CD4-positive, alpha-beta T cell (primary cell): Measurements from ENCODE around the gene SDK1. TPM values are rescaled to one million over a fixed set of nuclear protein-coding genes. Genes with fewer than 3 reads are reported as not detected.

Experiments used
- ATAC-seq: fragments of 200-7000 bp; cut with Tn5 transposase; one replicate; pipeline ENCODE4 v1.10.0; 2022; ENCODE audit warnings: mild to moderate bottlenecking; ENCODE audit not compliant: poor library complexity
- CTCF ChIA-PET: fragments of 350-600 bp; sonication (Branson Sonifier 250); formaldehyde crosslinking; loops from one replicate; lab custom pipeline; 2021; ENCODE audit warnings: antibody characterized with exemption, inconsistent platforms; lab: Charles Lee
- POLR2A ChIA-PET: fragments of 350-600 bp; sonication (Branson Sonifier 250); formaldehyde crosslinking; loops from one replicate; lab custom pipeline; 2021; ENCODE audit warnings: antibody characterized with exemption, inconsistent platforms; lab: Charles Lee
- DNase-seq, 14 experiments: peaks; one replicate each; pipeline ENCODE4 v3.0.0-alpha.2; 2013 to 2020; ENCODE audit warnings: mixed read lengths in 2 of 14
- H3K27ac ChIP-seq, 2 donors: one replicate each; pipeline versions ENCODE4 v1.5.1 to v1.7.0; 2013; ENCODE audit warnings: low read length in 2 of 2, low read depth in 1 of 2, mild to moderate bottlenecking in 1 of 2
- H3K27me3 ChIP-seq, 2 experiments: 1 replicate in 1 of 2; 2 replicates in 1 of 2; pipeline versions ENCODE4 v1.6.1 to v1.7.0; 2013; ENCODE audit warnings: low read length in 2 of 2, control low read depth in 1 of 2, mild to moderate bottlenecking in 1 of 2, moderate library complexity in 1 of 2; ENCODE audit not compliant: insufficient read depth in 2 of 2, control insufficient read depth in 1 of 2
- H3K36me3 ChIP-seq: one replicate; pipeline ENCODE4 v1.6.1; 2013; ENCODE audit warnings: low read length, control low read depth; ENCODE audit not compliant: insufficient read depth
- H3K4me1 ChIP-seq: one replicate; pipeline ENCODE4 v1.6.1; 2013; ENCODE audit warnings: low read length, control low read depth; ENCODE audit not compliant: insufficient read depth
- H3K4me3 ChIP-seq: one replicate; pipeline ENCODE4 v1.5.1; 2013; ENCODE audit warnings: mild to moderate bottlenecking, low read length, moderate library complexity
- H3K9me3 ChIP-seq, 2 experiments: 1 replicate in 1 of 2; 2 replicates in 1 of 2; pipeline versions ENCODE4 v1.6.1 to v1.7.0; 2013; ENCODE audit warnings: low read length in 2 of 2, mild to moderate bottlenecking in 2 of 2, control low read depth in 1 of 2, moderate library complexity in 1 of 2; ENCODE audit not compliant: control insufficient read depth in 1 of 2, insufficient read depth in 1 of 2
- H3K27ac Mint-ChIP-seq: one replicate; pipeline ENCODE4 v1.8.0; 2020; ENCODE audit warnings: mixed read lengths
- H3K27me3 Mint-ChIP-seq: one replicate; pipeline ENCODE4 v1.8.0; 2021; ENCODE audit warnings: mixed read lengths
- H3K36me3 Mint-ChIP-seq: one replicate; pipeline ENCODE4 v1.8.0; 2021; ENCODE audit warnings: low read depth, mixed read lengths
- H3K4me1 Mint-ChIP-seq: one replicate; pipeline ENCODE4 v1.8.0; 2021; ENCODE audit warnings: low read depth, mixed read lengths
- H3K4me3 Mint-ChIP-seq: one replicate; pipeline ENCODE4 v1.8.0; 2020; ENCODE audit warnings: mild to moderate bottlenecking, mixed read lengths
- H3K9me3 Mint-ChIP-seq: one replicate; pipeline ENCODE4 v1.8.0; 2020; ENCODE audit warnings: mixed read lengths
- intact Hi-C, 2 experiments: fragments of 100-400 bp; cut with DNase I in 1 of 2; cut with micrococcal nuclease in 1 of 2; formaldehyde crosslinking; loops; one replicate each; pipeline versions ENCODE4 v1.15.1 to v1.9.0; 2023 to 2025; cut with DNase I, micrococcal nuclease
- total RNA-seq, 174 experiments: library from RNA in 2 of 174; stranded (reverse) in 2 of 174; gene quantifications; one replicate each; pipeline ENCODE4 v1.2.3 and lab custom pipeline; 2021 to 2026
- TF ChIP-seq, protein P1 (sequence below): fragments of 200-600 bp; IDR thresholded peaks from one replicate; pipeline ENCODE4 v1.8.0; 2022; ENCODE audit warnings: antibody characterized with exemption, mild to moderate bottlenecking

SDK1 gene
- total RNA-seq, 2 experiments from 2014 or later = 1.1 to 1.3 TPM

DNA sequence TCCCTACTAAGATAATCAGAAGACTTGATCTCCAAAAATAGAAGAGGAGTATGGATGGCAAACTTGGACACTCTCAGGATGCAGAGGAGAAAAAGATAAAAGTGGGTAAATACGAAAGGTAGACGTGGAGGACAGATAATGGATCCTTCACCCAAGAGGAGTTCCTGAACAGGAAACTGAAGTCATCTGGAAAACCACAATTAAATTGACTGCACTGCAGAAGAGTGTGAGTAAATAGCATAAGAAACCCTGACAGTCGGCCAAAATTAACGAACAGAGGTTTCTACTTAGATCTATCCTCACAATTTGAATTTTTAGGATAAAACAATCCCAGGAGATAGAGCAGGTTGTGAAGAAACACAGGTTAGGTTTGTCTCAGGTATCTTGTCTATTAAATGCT is 70.5 kb downstream of the SDK1 start:
- Mint-ChIP-seq H3K4me1 (peaks cover 16% of the 10 kb centered on the region), H3K27ac (no peak overlapping the region), H3K9me3 (no peaks in the 10 kb centered on the region), H3K27me3 (no peaks in the 10 kb centered on the region), H3K36me3 (no peaks in the 10 kb centered on the region), H3K4me3 (no peak overlapping the region)
- Histone ChIP-seq H3K36me3 (no peaks in the 10 kb centered on the region), H3K4me3 (no peak overlapping the region), H3K9me3 (no peaks in the 10 kb centered on the region), H3K27me3 (no peaks in the 10 kb centered on the region), H3K27ac (no peak overlapping the region), H3K4me1 (no peaks in the 10 kb centered on the region)
- DNase-seq (no peak), ATAC-seq (no peak)
- CTCF ChIA-PET = no interaction called here
- POLR2A ChIA-PET = no interaction called here
- intact Hi-C loops = no loop called here
- TF ChIP-seq, protein P1, sequence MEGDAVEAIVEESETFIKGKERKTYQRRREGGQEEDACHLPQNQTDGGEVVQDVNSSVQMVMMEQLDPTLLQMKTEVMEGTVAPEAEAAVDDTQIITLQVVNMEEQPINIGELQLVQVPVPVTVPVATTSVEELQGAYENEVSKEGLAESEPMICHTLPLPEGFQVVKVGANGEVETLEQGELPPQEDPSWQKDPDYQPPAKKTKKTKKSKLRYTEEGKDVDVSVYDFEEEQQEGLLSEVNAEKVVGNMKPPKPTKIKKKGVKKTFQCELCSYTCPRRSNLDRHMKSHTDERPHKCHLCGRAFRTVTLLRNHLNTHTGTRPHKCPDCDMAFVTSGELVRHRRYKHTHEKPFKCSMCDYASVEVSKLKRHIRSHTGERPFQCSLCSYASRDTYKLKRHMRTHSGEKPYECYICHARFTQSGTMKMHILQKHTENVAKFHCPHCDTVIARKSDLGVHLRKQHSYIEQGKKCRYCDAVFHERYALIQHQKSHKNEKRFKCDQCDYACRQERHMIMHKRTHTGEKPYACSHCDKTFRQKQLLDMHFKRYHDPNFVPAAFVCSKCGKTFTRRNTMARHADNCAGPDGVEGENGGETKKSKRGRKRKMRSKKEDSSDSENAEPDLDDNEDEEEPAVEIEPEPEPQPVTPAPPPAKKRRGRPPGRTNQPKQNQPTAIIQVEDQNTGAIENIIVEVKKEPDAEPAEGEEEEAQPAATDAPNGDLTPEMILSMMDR = no peak

DNA sequence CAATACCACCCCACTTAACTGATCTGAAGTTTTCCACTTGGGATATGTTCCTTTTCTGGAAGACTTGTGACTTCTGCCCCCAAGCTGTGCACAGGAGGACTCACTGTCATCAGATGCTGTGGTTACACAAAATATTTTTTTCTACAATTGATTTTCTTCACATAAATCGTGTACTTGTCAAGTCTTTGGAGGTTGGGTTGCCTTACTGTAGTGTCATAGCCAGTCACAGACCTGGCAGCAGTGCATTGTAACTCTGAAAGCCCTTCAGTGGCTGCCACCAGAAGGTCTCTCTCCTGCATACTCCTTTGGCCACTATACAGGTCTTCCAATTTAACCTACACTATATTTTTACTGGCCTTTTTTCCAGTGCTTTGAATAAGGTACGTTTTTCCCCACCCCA is 73.2 kb downstream of the SDK1 start:
- ChIA-PET CTCF (no interaction called here), POLR2A (no interaction called here)
- H3K4me3 Mint-ChIP-seq = no peak overlapping the region
- H3K36me3 ChIP-seq = no peaks in the 10 kb centered on the region
- TF ChIP-seq, protein P1 = no peak
- ATAC-seq (no peak), DNase-seq (no peak)
- no peak overlapping the region for H3K4me3 ChIP-seq
- H3K27ac ChIP-seq = no peak overlapping the region
- no peaks in the 10 kb centered on the region for H3K36me3 Mint-ChIP-seq
- H3K9me3 ChIP-seq = no peaks in the 10 kb centered on the region
- H3K27ac Mint-ChIP-seq = no peak overlapping the region
- intact Hi-C loops = no loop called here
- H3K4me1 ChIP-seq = no peaks in the 10 kb centered on the region
- H3K27me3 Mint-ChIP-seq = no peaks in the 10 kb centered on the region
- no peaks in the 10 kb centered on the region for H3K9me3 Mint-ChIP-seq
- peaks cover 0 to 5% of the 10 kb centered on the region in 2 experiments for H3K27me3 ChIP-seq
- peaks cover 16% of the 10 kb centered on the region for H3K4me1 Mint-ChIP-seq

DNA sequence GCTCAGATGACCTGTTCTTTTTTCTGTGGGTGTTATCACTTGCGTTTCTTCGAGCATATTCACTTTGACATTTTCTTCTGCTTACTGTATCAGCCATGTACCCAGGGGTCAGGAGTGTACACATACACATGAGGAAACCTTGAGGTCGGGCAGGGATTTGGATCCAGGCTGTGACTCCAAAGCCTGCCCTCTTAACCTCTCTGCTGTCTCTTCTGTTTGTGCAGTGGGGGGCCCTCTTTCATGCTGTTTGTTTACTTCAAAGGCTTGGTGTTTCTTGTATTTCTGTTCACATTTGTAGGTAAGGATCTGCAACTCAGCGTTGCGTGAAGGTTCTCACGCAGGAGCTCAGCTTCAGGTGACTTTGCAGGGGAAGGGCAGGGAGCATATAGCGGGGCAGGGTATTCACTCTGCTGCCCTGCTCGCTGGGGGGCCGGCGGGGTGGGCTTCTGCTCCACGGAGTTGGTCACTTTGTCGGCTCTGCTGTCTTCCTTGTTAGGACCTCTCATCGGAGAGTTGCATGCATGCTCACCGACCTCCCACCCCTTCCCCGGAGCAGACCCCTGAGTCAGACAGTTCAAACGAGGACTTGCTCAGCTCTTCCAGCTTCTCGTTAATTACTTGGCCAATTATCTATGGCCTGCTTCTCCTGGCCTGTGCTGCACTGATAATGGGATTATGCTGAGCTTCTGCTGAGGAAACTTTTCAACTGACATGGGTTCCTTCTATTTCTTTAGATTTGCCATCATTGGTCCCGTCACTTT is 77.5 kb downstream of the SDK1 start:
- ChIA-PET CTCF (no interaction called here), POLR2A (no interaction called here)
- H3K27ac Mint-ChIP-seq = no peak overlapping the region
- TF ChIP-seq, protein P1 = no peak
- no peak overlapping the region for H3K4me3 ChIP-seq
- no peaks in the 10 kb centered on the region for H3K4me1 Mint-ChIP-seq
- H3K27me3 ChIP-seq = peaks cover 0 to 5% of the 10 kb centered on the region in 2 experiments
- ATAC-seq (no peak), DNase-seq (no peak)
- no peaks in the 10 kb centered on the region for H3K27me3 Mint-ChIP-seq
- H3K36me3 ChIP-seq = no peaks in the 10 kb centered on the region
- intact Hi-C loops = no loop called here
- H3K4me1 ChIP-seq = no peaks in the 10 kb centered on the region
- H3K27ac ChIP-seq = no peak overlapping the region
- H3K36me3 Mint-ChIP-seq = no peaks in the 10 kb centered on the region
- no peaks in the 10 kb centered on the region for H3K9me3 ChIP-seq
- no peak overlapping the region for H3K4me3 Mint-ChIP-seq
- H3K9me3 Mint-ChIP-seq = no peaks in the 10 kb centered on the region
